HepG2 (cell line): ENCODE data around the gene CDAN1. TPM values are rescaled to one million over a fixed set of nuclear protein-coding genes. Genes with fewer than 3 reads are reported as not detected.

Experiments
- ATAC-seq: fragments of 200-7000 bp; cut with Tn5 transposase; 3 replicates; pipeline ENCODE4 v1.9.1; 2020; ENCODE audit warnings: mild to moderate bottlenecking, moderate library complexity
- BruUV-seq: library from RNA; stranded (reverse); fragments of 400-500 nt; replicated peaks from 2 replicates; lab custom pipeline; 2021; lab: Mats Ljungman, UMichigan
- CTCF ChIA-PET: fragments of 300-600 bp; formaldehyde crosslinking; extraction: SDS; loops from one replicate; lab custom pipeline; 2021; ENCODE audit warnings: low total read pairs, inconsistent platforms, low intra/inter-chr PET ratio; lab: Yijun Ruan, JAX
- POLR2A ChIA-PET: fragments of 350-600 bp; sonication (Branson Sonifier 250); formaldehyde crosslinking; loops from one replicate; lab custom pipeline; 2020; ENCODE audit warnings: antibody characterized with exemption, inconsistent platforms; lab: Yijun Ruan, JAX
- DNase-seq: peaks from one replicate; pipeline ENCODE4 v3.0.0-alpha.2; 2015; ENCODE audit warnings: low spot score
- FAIRE-seq: peaks from 3 replicates; lab custom pipeline; 2011; peaks lifted over from hg19 to GRCh38; lab: Jason Lieb, UNC
- H2AFZ ChIP-seq: one replicate; pipeline ENCODE4 v1.6.1; 2011; ENCODE audit warnings: low read length, inconsistent platforms
- H3K27ac ChIP-seq: fragments of 300-600 bp; 3 replicates; pipeline ENCODE4 v1.8.0; 2011; ENCODE audit warnings: mixed run types, mild to moderate bottlenecking, mixed read lengths, low read length, inconsistent platforms; ENCODE audit not compliant: insufficient read depth; ENCODE audit errors: extremely low read length
- H3K27me3 ChIP-seq, 2 experiments: fragments of 200-600 bp in 1 of 2; 2 replicates in 1 of 2; 3 replicates in 1 of 2; pipeline versions ENCODE4 v1.6.0 to v1.8.0; 2011; ENCODE audit warnings: low read length in 2 of 2, mild to moderate bottlenecking in 2 of 2, moderate library complexity in 2 of 2, inconsistent platforms in 1 of 2; ENCODE audit not compliant: insufficient read depth in 2 of 2, control insufficient read depth in 1 of 2
- H3K36me3 ChIP-seq, 2 experiments: fragments of 200-600 bp in 1 of 2; replicated peaks in 1 of 2; 2 replicates in 1 of 2; 3 replicates in 1 of 2; pipeline versions ENCODE4 v1.5.1 to v1.8.0; 2011; ENCODE audit warnings: low read length in 2 of 2, inconsistent platforms in 1 of 2; ENCODE audit not compliant: insufficient read depth in 2 of 2, control insufficient read depth in 1 of 2
- H3K4me1 ChIP-seq: 2 replicates; pipeline ENCODE4 v1.5.1; 2012; ENCODE audit warnings: low read length, inconsistent platforms; ENCODE audit not compliant: insufficient read depth
- H3K4me2 ChIP-seq: 2 replicates; pipeline ENCODE4 v1.6.0; 2011; ENCODE audit warnings: low read depth, low read length, inconsistent platforms
- H3K4me3 ChIP-seq, 3 experiments: fragments of 200-600 bp in 1 of 3; sonication (generic), shearing (Covaris generic) in 1 of 3; replicated peaks in 1 of 3; 2 replicates each; pipeline ENCODE4 v1.5.1; 2011 to 2016; ENCODE audit warnings: low read length in 3 of 3, inconsistent platforms in 2 of 3, low read depth in 2 of 3, mild to moderate bottlenecking in 2 of 3, control low read depth in 1 of 3, mixed read lengths in 1 of 3; ENCODE audit not compliant: insufficient read depth in 1 of 3
- H3K79me2 ChIP-seq: one replicate; pipeline ENCODE4 v1.6.1; 2011; ENCODE audit warnings: low read length, inconsistent platforms; ENCODE audit not compliant: insufficient read depth
- H3K9ac ChIP-seq: 2 replicates; pipeline ENCODE4 v1.6.0; 2011; ENCODE audit warnings: mild to moderate bottlenecking, low read depth, low read length, inconsistent platforms; ENCODE audit not compliant: insufficient read depth
- H3K9me3 ChIP-seq: 2 replicates; pipeline ENCODE4 v1.5.1; 2012; ENCODE audit warnings: mild to moderate bottlenecking, low read length
- H4K20me1 ChIP-seq: 2 replicates; pipeline ENCODE4 v1.6.0; 2011; ENCODE audit warnings: inconsistent platforms, mild to moderate bottlenecking, low read length, moderate library complexity; ENCODE audit not compliant: insufficient read depth
- ARNT ChIP-seq: fragments of 450-650 bp; IDR thresholded peaks from 2 replicates; pipeline ENCODE4 v1.6.1; 2017
- WGBS: methylation state at CpG from one replicate; pipeline ENCODE4 v1.1.6; 2017; ENCODE audit warnings: low lambda C conversion rate; 5-methylcytosine and 5-hydroxymethylcytosine counted together
- in situ Hi-C: cut with HindIII; loops from 2 replicates; pipeline ENCODE4 v1.10.0; 2017; ENCODE audit warnings: low pct_unique_long_range_greater_than_20kb; ENCODE audit not compliant: extremely low pct_ligation_motif_present
- intact Hi-C: fragments of 100-400 bp; cut with micrococcal nuclease; formaldehyde crosslinking; loops from one replicate; pipeline ENCODE4 v1.10.0; 2022; ENCODE audit not compliant: unreplicated experiment
- polyA plus RNA-seq, 8 experiments: library from polyadenylated mRNA; depleted of rRNA in 3 of 8; stranded (reverse) in 7 of 8; unstranded in 1 of 8; fragments of >200 nt; fragmentation: Illumina TruSeq in 4 of 8; extraction: Trizol in 4 of 8; gene quantifications; 2 replicates each; pipeline versions ENCODE4 v1.2.1 to v1.2.3, GENCODE V29; 2011 to 2016; ENCODE audit warnings: low read depth in 4 of 8, missing spikeins in 1 of 8, mixed read lengths in 1 of 8; ENCODE audit not compliant: insufficient read depth in 1 of 8
- total RNA-seq, 5 experiments: library from RNA; depleted of rRNA; stranded (reverse); fragments of >200 nt; fragmentation: Illumina TruSeq; extraction: Trizol; gene quantifications; 2 replicates each; pipeline ENCODE4 v1.2.3, GENCODE V29; 2016; ENCODE audit warnings: low read depth in 1 of 5
- TF ChIP-seq, protein P1 (sequence below), 2 experiments: fragments of 450-650 bp in 1 of 2; sonication (generic) in 1 of 2; formaldehyde crosslinking in 1 of 2; IDR thresholded peaks; 2 replicates each; pipeline versions ENCODE4 v1.6.1 to v1.8.0; 2016 to 2022; ENCODE audit warnings: antibody characterized with exemption in 1 of 2, mild to moderate bottlenecking in 1 of 2, missing genetic modification reagents in 1 of 2

CDAN1 gene
- total and polyA plus RNA-seq, 2 of the 13 experiments (the other 11 are each of a cell fraction or from before 2014, with no cell fraction given), result 5.0 to 16.1 TPM

DNA sequence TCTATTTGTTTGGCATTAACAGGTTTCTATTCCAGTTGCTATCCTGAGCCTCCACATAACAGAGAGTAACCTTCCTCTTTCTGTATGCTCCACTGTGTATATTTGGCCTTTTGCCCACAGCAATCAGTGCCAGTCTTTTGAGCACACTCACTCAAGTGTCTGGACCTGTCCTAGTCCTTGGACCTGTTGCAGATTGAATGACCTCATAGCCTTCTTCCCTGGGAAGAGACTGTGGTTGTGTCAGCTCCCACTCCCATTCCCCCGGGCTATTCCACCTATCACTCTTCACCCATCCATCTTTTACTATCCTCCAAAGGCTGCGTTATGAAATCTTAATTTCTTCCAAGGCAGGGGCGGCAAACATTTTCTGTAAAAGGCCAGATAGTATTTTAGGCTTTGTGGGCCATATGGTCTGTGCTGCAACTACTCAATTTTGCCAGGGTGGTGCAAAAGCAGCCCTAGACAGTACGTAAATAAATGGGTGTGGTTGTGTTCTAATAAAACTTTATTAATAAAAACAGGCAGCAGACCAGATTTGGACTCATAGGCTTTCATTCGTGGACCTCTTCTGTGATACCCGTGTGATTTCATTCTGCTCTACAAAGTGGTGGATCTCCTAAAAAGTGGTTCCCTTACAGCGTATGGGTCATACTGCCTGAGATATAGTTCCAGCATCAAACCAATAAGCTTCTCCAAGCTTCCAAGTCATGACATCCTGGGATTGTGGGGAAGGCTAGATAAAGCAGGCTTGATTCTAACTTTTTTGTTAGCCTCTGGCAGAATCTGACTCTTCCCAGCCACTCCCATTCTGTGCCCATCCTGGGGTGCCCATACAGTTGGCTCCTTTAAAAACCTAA, 57.4 kb downstream of the CDAN1 start:
- DNase-seq, result no peak

More for the DNA sequence above, 57.4 kb downstream of the CDAN1 start:
- WGBS, result 98% methylated on average over 7 of the region's 7 CpGs
- TF ChIP-seq, protein P1, sequence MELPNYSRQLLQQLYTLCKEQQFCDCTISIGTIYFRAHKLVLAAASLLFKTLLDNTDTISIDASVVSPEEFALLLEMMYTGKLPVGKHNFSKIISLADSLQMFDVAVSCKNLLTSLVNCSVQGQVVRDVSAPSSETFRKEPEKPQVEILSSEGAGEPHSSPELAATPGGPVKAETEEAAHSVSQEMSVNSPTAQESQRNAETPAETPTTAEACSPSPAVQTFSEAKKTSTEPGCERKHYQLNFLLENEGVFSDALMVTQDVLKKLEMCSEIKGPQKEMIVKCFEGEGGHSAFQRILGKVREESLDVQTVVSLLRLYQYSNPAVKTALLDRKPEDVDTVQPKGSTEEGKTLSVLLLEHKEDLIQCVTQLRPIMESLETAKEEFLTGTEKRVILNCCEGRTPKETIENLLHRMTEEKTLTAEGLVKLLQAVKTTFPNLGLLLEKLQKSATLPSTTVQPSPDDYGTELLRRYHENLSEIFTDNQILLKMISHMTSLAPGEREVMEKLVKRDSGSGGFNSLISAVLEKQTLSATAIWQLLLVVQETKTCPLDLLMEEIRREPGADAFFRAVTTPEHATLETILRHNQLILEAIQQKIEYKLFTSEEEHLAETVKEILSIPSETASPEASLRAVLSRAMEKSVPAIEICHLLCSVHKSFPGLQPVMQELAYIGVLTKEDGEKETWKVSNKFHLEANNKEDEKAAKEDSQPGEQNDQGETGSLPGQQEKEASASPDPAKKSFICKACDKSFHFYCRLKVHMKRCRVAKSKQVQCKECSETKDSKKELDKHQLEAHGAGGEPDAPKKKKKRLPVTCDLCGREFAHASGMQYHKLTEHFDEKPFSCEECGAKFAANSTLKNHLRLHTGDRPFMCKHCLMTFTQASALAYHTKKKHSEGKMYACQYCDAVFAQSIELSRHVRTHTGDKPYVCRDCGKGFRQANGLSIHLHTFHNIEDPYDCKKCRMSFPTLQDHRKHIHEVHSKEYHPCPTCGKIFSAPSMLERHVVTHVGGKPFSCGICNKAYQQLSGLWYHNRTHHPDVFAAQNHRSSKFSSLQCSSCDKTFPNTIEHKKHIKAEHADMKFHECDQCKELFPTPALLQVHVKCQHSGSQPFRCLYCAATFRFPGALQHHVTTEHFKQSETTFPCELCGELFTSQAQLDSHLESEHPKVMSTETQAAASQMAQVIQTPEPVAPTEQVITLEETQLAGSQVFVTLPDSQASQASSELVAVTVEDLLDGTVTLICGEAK (IDR thresholded peaks at IDR 0.05), result no peak; the same call in 1 of the 2 replicates
- TF ChIP-seq, protein P1 (CRISPR knock-in tag; IDR thresholded peaks at IDR 0.05), result peak; percentile 50; the same call in 1 of the 2 replicates
- no peak for TF ChIP-seq ARNT
- ChIA-PET POLR2A (no interaction called here), CTCF (no interaction called here)
- intact Hi-C loops, result no loop called here
- H3K4me2 ChIP-seq, result no peak overlapping the region
- H3K9ac ChIP-seq, result no peak overlapping the region
- in situ Hi-C loops, result no loop called here
- no peaks in the 10 kb centered on the region for H3K79me2 ChIP-seq
- ATAC-seq, result no peak
- no peak overlapping the region for H3K27ac ChIP-seq
- no peaks in the 10 kb centered on the region for H3K4me1 ChIP-seq
- H3K27me3 ChIP-seq, result no peaks in the 10 kb centered on the region
- H3K9me3 ChIP-seq, result no peaks in the 10 kb centered on the region
- H3K36me3 ChIP-seq, result peaks cover 16 to 53% of the 10 kb centered on the region in 2 experiments
- BruUV-seq, result no TSS peak
- H3K4me3 ChIP-seq, result no peak overlapping the region
- H4K20me1 ChIP-seq, result no peaks in the 10 kb centered on the region
- H2AFZ ChIP-seq, result no peak overlapping the region
- FAIRE-seq, result no peak
